Inferior parietal cortex (tissue), 1 donor: ENCODE measurements around the gene ARHGAP1.
A peak's percentile ranks its signal among the peaks of the same experiment; 100 is the strongest.

Experiments used
- DNase-seq: peaks from one replicate; pipeline ENCODE4 v3.0.0-alpha.2; 2016; ENCODE audit errors: extremely low spot score

The ARHGAP1 gene

GRCh38 chr11:46694072-46694471, 6.3 kb downstream of the ARHGAP1 start:
- no peak for DNase-seq

- no peak for DNase-seq
Measured at GRCh38 chr11:46693597-46694012, 6.8 kb downstream of the ARHGAP1 start.

- DNase-seq = no peak
Measured at GRCh38 chr11:46692450-46692849, 8.0 kb downstream of the ARHGAP1 start.

- DNase-seq = no peak
Measured at GRCh38 chr11:46690702-46691101, 9.7 kb downstream of the ARHGAP1 start.

- peak; percentile 51 for DNase-seq
Measured at GRCh38 chr11:46686886-46687795, 13.3 kb downstream of the ARHGAP1 start.

- DNase-seq = peak; percentile 77
Measured at GRCh38 chr11:46684367-46684766, 16.1 kb downstream of the ARHGAP1 start.

GRCh38 chr11:46682773-46683752, 17.4 kb downstream of the ARHGAP1 start:
- DNase-seq = no peak

GRCh38 chr11:46681814-46682213, 18.6 kb downstream of the ARHGAP1 start:
- DNase-seq = no peak

GRCh38 chr11:46680815-46681214, 19.6 kb downstream of the ARHGAP1 start:
- DNase-seq = no peak

GRCh38 chr11:46680164-46680760, 20.2 kb downstream of the ARHGAP1 start:
- DNase-seq = no peak

GRCh38 chr11:46679241-46680163, 20.9 kb downstream of the ARHGAP1 start:
- DNase-seq = no peak

GRCh38 chr11:46678741-46679130, 21.7 kb downstream of the ARHGAP1 start:
- no peak for DNase-seq

- DNase-seq = no peak
Measured at GRCh38 chr11:46677991-46678740, 22.3 kb downstream of the ARHGAP1 start.

GRCh38 chr11:46677169-46677568, 23.2 kb downstream of the ARHGAP1 start:
- no peak for DNase-seq

- no peak for DNase-seq
Measured at GRCh38 chr11:46676436-46677158, 23.8 kb downstream of the ARHGAP1 start.

GRCh38 chr11:46675949-46676348, 24.5 kb downstream of the ARHGAP1 start:
- no peak for DNase-seq

GRCh38 chr11:46675288-46675851, 25.0 kb downstream of the ARHGAP1 start:
- DNase-seq = no peak

GRCh38 chr11:46674463-46675287, 25.7 kb downstream of the ARHGAP1 start:
- DNase-seq = no peak
